Measurements from ENCODE around the gene ERBB4.

DNA sequence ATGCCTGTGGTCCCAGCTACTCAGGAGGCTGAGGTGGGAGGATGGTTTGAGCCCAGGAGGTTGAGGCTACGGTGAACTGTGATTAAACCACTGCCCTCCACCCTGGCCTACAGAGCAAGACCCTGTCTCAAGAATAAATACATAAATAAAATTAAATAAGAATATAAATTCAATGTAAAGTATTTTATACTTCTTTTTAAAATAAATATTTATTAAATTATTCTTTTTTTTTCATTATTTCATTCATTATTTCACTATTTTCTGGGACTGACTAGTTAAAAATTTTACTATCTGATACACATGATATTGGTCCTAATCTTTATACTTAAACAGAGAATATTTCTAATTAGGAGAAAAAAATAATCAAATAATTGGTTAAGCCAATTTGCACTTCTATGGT is 917.6 kb downstream of the ERBB4 start:
- TF ChIP-seq, protein P1, sequence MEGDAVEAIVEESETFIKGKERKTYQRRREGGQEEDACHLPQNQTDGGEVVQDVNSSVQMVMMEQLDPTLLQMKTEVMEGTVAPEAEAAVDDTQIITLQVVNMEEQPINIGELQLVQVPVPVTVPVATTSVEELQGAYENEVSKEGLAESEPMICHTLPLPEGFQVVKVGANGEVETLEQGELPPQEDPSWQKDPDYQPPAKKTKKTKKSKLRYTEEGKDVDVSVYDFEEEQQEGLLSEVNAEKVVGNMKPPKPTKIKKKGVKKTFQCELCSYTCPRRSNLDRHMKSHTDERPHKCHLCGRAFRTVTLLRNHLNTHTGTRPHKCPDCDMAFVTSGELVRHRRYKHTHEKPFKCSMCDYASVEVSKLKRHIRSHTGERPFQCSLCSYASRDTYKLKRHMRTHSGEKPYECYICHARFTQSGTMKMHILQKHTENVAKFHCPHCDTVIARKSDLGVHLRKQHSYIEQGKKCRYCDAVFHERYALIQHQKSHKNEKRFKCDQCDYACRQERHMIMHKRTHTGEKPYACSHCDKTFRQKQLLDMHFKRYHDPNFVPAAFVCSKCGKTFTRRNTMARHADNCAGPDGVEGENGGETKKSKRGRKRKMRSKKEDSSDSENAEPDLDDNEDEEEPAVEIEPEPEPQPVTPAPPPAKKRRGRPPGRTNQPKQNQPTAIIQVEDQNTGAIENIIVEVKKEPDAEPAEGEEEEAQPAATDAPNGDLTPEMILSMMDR (IDR thresholded peaks at IDR 0.05; ENCODE audit: insufficient read depth, low read depth, low read length) = no peak
- TF ChIP-seq EZH2 (IDR thresholded peaks at IDR 0.05; ENCODE audit: insufficient read depth, low read length) = no peak

All from astrocyte (in vitro differentiated cells and primary cell).